Measurements from ENCODE around the gene PCDHGA1.

- TF ChIP-seq CTCF (IDR thresholded peaks at IDR 0.05; ENCODE audit: low read depth, low read length) (no peak), EZH2phosphoT487 (IDR thresholded peaks at IDR 0.05; ENCODE audit: low read depth) (no peak)
Measured at GRCh38 chr5:141547921-141548320, 217.6 kb downstream of the PCDHGA1 start.
